ENCODE measurements around the gene PRDM15. TPM values are rescaled to one million over a fixed set of nuclear protein-coding genes. Genes with fewer than 3 reads are reported as not detected.

The PRDM15 gene
- total RNA-seq, 1 donor from 2014 or later = 4.9 TPM

GRCh38 chr21:41883582-41883981, 4.4 kb upstream of the PRDM15 start:
- no peak for DNase-seq (ENCODE audit: low read depth)
- no peak for TF ChIP-seq CTCF (conservative IDR thresholded peaks at IDR 0.05; ENCODE audit: low read depth, low read length)
- no peak overlapping the region for H3K4me3 ChIP-seq (ENCODE audit: low read depth, low read length)

GRCh38 chr21:41881051-41881450, 1.9 kb upstream of the PRDM15 start:
- TF ChIP-seq CTCF (conservative IDR thresholded peaks at IDR 0.05; ENCODE audit: low read depth, low read length) = no peak
- DNase-seq (ENCODE audit: low read depth) = no peak

GRCh38 chr21:41880153-41880552, 1.0 kb upstream of the PRDM15 start:
- no peak for DNase-seq (ENCODE audit: low read depth)
- TF ChIP-seq CTCF (conservative IDR thresholded peaks at IDR 0.05; ENCODE audit: low read depth, low read length) = no peak
- H3K4me3 ChIP-seq (ENCODE audit: low read depth, low read length) = peak overlapping the region; percentile 77

More at GRCh38 chr21:41881051-41881450, 1.9 kb upstream of the PRDM15 start:
- no peak overlapping the region for H3K4me3 ChIP-seq (ENCODE audit: low read depth, low read length)

GRCh38 chr21:41878831-41879189, 334 bp downstream of the PRDM15 start:
- DNase-seq (ENCODE audit: low read depth) = no peak
- no peak for TF ChIP-seq CTCF (conservative IDR thresholded peaks at IDR 0.05; ENCODE audit: low read depth, low read length)
- peak overlapping the region; percentile 95 for H3K4me3 ChIP-seq (ENCODE audit: low read depth, low read length)

GRCh38 chr21:41877901-41878830, 978 bp downstream of the PRDM15 start:
- peak overlapping the region; percentile 95 for H3K4me3 ChIP-seq (ENCODE audit: low read depth, low read length)
- no peak for DNase-seq (ENCODE audit: low read depth)
- no peak for TF ChIP-seq CTCF (conservative IDR thresholded peaks at IDR 0.05; ENCODE audit: low read depth, low read length)

GRCh38 chr21:41876928-41877652, 2.1 kb downstream of the PRDM15 start:
- H3K4me3 ChIP-seq (ENCODE audit: low read depth, low read length) = no peak overlapping the region
- no peak for DNase-seq (ENCODE audit: low read depth)
- TF ChIP-seq CTCF (conservative IDR thresholded peaks at IDR 0.05; ENCODE audit: low read depth, low read length) = no peak
